Muscle of arm (tissue), 12 donors: ENCODE results near the gene IQGAP1. TPM values are rescaled to one million over a fixed set of nuclear protein-coding genes. Genes with fewer than 3 reads are reported as not detected.
"Not testable (repeated sequence)": the region's sequence is repeated elsewhere in the genome, so short reads cannot be mapped to it uniquely, and the experiment has no call there.

Source experiments
- DNase-seq: peaks from one replicate; pipeline ENCODE4 v3.0.0-alpha.2; 2013
- polyA plus RNA-seq, 12 donors: library from polyadenylated mRNA; unstranded; fragments of 120-200 nt; gene quantifications; one replicate each; pipeline ENCODE4 v1.2.1, GENCODE V29; 2013; ENCODE audit not compliant: insufficient read length in 12 of 12

Gene IQGAP1
- polyA plus RNA-seq, 12 donors: 66.2 to 209 (median 87.6) TPM

DNA sequence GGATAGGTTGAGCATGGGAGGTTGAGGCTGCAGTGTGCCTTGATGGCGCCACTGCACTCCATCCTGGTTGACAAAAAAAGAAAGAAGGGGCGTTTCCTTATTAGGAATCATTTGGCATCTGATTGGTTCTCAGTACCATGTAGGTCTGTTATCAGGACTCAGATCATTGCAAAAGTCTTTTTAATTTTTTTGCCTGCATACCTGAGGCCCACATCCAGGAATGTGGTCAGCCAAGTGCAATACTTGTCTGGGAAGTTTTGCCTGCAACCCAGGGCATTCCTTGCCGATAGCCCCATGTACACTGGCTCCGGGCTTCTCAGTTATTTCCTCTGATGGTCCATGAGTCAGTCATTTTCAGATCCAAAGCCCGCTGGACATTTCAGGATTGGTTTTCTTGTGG lies 91.6 kb downstream of the IQGAP1 start:
- no peak for DNase-seq

DNA sequence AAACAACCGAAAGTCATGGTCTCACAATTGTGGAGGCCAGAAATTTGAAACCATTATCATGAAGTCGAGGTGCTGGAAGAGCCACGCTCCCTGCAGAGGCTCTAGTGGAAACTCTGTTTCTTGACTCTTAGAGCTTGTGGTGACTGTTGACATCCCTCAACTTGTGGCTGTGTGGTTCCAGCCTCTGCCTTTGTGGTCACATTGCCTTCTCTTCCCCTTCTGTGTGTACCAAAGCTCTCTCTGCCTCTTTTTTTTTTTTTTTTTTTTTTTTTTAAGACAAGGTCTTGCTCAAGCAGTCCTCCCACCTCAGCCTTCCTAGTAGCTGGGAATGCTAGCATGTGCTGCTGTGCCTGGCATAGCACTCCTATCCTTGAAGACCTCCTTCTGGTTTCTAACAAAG lies 93.0 kb downstream of the IQGAP1 start:
- no peak for DNase-seq

DNA sequence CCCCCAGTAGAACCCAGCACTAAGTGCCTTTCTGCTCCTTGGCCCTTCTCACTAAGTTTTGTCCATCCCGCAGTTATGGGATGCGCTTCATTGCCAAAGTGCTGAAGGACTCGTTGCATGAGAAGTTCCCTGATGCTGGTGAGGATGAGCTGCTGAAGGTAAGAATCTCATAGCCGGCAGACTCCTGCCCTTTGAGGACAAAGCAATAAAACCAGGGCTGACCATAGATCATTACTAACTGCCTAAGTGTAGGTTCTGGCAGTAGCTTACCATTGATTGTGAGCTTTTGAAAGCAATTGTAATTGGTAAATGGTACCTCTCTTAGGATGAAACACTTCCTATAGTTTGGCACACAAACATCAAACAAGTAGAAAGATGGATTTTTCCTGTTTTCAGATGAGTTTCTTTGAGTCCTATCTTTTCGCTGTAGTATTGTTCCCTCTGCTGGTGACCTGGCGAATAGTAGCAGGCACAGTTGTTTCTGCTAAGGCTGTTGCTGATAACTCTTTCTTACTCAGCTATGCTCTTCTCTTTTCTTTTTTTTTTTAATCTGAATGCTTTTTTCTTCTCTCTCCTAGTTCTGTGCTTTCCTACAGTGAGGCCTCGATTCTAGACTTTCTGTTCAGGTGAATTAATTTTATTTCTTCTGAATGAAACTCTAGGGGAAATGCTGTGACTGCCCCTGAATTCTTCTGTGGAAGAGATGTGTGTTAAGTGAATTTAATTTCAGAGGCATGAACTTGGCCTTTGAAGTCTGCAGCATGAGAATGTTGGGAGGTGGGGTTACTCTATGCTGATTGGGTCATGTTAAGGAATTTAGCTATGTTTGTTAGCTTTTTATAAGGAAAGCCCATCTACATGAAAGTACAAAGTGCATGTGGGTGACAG lies 94.3 kb downstream of the IQGAP1 start:
- DNase-seq: peak; percentile 51

DNA sequence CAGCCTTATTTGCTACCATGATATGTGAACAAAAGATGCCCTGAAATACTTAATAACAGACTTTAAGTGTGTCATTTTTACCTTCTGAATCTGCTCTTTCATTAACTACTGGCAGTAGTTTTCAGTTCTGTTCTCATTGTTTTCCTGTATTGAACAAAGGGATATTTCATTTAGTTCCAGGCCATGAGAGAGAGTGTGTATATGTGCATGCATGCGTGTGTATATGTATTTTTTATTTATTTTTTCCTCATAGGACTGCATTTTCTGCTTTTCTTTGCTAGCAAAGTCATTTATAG lies 94.9 kb downstream of the IQGAP1 start:
- no peak for DNase-seq

DNA sequence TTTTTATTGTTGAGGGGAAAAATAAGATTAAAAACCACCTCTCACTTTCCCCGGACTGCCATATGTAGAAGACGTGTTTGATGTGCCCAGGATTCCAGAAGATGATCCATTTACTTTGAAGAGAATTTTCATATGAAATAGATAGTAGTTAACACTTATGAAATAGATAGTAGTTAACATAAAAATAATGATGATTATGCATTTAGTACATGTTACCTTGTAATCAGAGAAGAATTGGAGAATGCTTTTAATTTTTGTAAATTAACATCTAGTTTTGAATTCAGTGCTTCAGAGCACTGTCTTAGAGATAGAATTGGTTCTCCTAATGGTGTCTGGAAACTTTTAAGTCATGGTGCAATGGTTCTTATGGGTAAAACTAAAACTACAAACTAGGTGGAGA lies 95.6 kb downstream of the IQGAP1 start:
- no peak for DNase-seq

DNA sequence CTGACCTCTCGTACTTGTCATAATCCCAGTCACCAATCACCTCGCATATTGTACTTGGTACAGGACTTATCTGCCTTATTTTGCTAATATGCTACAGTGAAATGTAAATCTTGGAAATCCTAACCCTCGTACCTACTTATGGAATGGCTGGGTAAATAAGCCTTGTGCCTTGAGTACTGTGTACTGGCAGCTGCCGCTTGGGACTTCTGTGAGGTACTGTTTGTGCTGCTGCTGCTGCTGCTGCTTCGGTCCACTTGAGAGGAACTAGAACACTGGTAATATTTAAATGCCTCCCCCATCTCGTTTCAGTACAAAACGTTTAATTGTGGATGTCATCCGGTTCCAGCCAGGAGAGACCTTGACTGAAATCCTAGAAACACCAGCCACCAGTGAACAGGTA lies 99.1 kb downstream of the IQGAP1 start:
- DNase-seq: no peak

DNA sequence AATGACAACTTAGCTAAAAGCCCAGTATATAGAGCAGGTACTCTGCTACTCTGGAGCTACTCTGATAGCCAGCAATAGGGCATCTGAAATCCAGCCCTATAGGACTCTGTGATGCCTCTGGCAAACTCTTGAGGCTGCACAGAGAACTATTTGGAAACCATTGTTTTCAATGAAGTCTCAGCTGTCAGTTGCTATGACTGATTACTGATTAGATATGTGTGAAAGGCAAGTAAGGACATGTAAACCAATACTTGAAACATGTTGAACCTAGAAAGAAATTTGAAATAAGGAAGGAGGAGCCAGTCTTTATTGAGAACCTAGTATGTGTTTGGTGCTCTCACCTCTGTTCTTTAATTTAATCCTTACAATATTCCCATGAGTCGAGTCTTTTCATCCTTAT lies 101.5 kb downstream of the IQGAP1 start:
- no peak for DNase-seq

DNA sequence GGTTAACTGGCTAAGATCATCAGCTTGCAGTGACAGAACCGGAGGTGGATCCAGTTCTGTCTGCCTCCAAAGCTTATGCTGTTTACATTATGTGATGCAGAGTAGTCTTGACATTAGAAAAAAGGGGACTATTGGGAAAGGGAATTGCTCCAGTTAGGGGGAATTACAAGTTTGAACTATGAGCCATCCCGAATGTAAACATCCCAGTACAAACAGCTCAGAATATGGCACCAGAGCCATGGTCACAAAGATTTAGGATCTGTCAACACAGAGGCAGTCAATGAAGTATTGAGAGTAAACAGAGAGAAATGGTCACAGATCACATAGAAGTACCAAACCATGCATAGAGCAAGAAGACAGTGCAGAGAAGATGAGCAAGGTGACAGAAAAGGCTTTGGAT lies 101.9 kb downstream of the IQGAP1 start:
- DNase-seq: no peak

DNA sequence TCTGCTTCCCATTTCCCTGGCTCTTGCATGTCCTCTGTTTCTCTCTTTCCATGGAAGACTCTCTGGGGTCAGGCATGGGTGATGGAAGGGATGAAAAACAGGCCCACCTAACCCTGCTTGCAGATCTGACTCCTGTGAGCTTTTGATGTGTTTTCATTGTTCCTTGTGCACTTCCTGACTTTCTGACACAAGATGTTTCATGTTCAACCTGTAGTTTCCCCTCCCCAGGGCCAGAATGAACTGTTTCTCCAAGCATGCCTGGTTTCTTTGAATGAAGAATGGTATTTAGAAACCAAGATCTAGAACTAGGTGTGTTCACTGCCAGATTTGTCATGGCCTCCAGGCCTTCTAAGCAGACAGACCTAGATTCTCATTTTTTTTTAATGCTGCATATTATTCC lies 105.6 kb downstream of the IQGAP1 start:
- DNase-seq: no peak

DNA sequence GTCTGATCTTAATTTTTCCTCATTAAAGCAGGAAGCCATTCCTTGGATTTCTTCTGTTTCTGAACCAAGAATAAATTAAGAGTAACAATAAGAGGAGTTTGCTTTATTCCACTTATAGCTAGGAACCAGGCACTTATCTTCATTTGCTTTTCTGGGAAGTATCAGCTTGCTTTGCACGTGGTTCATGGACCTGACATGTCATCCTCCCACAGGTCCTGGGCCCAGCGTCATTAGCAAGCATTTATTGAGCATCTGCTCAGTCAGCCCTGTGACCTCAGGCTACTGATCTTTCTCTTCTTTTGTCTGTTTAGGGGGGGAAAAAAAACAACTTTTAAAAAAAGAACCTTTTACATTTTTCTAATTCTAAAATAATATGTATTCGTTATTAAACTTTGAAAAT lies 107.0 kb downstream of the IQGAP1 start:
- DNase-seq: no peak

DNA sequence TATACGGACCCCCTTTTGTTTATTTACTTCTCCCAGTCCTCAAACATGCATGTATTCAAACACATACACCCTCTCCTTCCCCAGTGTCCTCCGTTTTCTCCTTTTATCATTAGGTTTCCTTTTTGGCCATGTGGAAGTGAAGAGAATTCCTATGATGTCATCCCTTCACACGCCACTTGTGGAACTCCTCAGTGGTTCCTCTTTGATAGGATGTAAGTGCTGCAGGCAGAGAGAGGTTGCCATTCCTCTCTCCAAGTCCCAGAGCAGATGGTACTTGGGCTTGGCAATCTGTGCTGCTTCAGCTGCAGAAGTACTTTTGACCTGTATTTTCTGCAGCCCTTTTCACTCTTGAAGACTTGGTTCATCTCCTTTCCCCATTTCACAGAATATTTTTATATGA lies 108.7 kb downstream of the IQGAP1 start:
- no peak for DNase-seq

DNA sequence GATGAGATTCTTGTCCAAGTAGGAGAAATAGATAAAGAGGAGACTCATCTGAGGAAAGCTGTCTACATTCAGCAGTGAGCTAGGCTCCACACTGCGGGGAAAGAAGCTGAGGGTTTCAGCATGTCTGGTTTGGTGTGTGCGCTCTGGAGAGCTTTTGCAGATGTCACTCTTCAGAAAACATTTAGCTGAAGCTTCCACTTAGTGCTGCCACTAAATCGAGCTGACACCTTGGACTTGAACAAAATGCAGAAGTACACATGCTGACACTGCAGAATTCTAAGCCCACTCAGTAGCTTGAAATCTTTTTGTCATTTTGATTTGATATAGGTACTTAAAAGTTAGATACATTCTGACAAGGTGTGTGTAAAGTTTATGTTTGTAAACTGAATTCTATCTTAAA lies 109.3 kb downstream of the IQGAP1 start:
- no peak for DNase-seq

DNA sequence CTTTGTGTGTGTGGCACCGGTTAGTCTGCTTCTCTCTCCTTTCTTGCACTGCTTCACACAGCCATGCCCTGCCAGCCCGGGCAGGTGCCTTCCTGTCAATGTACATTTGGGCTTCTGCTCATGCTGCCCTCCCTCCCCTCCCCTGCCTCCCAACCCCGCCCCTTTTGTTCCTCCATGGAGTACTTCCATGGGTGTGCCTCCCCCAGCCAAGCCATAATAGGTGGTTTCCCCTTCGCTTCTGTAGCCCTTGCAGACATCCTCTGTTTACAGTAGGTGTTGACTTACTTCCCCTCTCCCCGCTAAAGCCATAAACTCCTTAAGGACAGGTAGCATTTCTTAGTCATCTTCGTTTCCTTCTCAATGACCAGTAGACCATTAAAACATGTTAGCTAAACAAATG lies 109.9 kb downstream of the IQGAP1 start:
- DNase-seq: no peak

DNA sequence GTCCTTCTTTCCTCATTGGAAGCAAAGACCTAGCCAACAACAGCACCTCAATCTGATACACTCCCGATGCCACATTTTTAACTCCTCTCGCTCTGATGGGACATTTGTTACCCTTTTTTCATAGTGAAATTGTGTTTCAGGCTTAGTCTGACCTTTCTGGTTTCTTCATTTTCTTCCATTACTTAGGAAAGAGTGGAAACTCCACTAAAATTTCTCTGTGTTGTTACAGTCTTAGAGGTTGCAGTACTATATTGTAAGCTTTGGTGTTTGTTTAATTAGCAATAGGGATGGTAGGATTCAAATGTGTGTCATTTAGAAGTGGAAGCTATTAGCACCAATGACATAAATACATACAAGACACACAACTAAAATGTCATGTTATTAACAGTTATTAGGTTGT lies 112.1 kb downstream of the IQGAP1 start:
- DNase-seq: no peak

DNA sequence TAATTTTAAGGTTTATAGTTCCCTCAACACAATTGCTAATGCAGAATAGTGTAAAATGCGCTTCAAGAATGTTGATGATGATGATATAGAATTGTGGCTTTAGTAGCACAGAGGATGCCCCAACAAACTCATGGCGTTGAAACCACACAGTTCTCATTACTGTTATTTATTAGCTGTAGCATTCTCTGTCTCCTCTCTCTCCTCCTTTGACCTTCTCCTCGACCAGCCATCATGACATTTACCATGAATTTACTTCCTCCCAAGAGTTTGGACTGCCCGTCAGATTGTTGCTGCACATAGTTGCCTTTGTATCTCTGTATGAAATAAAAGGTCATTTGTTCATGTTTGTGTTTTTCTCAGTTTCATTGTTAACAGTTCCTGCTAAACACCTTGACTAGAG lies 113.9 kb downstream of the IQGAP1 start:
- no peak for DNase-seq

DNA sequence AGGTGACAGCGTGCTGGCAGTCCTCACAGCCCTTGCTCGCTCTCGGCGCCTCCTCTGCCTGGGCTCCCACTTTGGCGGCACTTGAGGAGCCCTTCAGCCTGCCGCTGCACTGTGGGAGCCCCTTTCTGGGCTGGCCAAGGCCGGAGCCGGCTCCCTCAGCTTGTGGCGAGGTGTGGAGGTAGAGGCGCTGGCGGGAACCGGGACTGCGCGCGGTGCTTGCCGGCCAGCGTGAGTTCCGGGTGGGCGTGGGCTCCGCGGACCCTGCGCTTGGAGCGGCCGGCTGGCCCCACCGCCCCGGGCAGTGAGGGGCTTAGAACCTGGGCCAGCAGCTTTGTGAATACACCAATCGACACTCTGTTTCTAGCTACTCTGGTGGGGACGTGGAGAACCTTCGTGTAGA lies 122.7 kb downstream of the IQGAP1 start:
- not testable (repeated sequence) for DNase-seq

DNA sequence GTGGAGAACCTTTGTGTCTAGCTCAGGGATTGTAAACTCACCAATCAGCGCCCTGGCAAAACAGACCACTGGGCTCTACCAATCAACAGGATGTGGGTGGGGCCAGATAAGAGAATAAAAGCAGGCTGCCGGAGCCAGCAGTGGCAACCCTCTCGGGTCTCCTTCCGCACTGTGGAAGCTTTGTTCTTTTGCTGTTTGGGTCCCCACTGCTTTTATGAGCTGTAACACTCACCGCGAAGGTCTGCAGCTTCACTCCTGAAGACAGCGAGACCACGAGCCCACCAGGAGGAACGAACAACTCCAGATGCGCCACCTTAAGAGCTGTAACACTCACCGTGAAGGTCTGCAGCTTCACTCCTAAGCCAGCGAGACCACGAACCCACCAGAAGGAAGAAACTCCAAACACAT lies 123.2 kb downstream of the IQGAP1 start:
- DNase-seq: not testable (repeated sequence)

DNA sequence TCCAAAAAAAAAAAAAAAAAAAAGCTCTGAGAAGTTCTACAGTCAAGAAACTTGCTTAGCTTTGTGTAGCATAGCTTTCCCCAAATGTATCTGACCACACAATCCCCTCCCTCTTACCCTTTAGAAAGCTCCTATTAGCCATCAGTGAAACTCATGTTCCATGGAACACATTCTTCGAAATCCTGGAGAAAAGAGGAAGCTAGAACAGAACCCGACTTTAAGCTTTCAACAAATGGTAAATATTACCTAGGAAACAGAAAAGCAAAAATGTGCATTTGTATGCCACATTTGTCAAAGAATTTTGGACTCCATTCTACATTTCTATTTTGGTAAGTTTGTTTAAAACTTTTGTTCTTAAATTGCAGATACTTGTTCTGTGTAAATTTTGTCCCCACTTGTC lies 124.2 kb downstream of the IQGAP1 start:
- no peak for DNase-seq

DNA sequence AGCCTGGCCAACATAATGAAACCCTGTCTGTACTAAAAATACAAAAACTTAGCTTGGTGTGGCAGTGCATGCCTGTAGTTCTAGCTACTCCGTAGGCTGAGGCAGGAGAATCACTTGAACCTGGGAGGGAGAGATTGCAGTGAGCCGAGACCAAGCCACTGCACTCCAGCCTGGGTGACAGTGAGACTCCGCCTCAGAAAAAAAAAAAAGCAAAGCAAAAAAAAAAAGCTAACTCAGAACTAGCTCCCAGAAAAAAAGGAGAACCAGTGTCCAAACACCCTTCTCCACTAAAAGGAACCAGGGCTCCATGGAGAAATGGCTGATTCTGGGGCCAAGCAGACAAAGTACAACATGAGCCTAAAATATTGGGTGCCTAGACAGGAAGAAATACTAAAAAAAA lies 124.9 kb downstream of the IQGAP1 start:
- no peak for DNase-seq

DNA sequence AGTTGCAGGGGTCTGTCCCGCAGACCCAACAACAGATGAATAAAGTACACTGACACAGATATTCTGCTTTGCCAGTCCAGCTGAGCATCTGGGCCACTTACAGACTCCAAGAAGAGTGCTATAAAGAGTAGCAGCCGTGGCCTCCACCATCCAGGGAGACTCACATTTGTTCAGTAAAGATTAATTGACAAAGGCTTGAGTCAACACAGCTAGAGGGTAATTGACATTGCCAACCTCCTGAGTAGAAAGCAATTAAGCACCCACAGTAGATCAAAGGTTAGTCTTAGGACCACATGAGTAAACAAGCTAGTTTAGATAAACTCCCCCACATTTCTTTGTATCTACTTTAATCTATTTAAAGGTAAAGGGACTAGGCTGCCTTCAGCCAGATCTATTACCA lies 125.4 kb downstream of the IQGAP1 start:
- no peak for DNase-seq

DNA sequence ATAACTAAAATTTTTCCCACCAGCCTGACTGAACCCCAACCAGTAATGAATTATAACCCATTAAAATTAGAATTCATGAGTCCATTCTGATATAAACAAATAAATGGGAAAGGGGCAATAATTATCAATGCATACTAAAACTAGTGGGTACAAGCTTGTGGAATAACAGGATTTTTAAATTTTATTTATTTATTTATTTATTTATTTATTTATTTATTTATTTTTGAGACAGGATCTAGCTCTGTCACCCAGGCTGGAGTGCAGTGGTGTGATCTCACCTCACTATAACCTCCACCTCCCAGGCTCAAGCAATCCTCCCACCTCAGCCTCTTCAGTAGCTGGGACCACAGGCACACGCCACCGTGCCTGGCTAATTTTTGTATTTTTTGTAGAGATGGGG lies 125.9 kb downstream of the IQGAP1 start:
- DNase-seq: not testable (repeated sequence)

DNA sequence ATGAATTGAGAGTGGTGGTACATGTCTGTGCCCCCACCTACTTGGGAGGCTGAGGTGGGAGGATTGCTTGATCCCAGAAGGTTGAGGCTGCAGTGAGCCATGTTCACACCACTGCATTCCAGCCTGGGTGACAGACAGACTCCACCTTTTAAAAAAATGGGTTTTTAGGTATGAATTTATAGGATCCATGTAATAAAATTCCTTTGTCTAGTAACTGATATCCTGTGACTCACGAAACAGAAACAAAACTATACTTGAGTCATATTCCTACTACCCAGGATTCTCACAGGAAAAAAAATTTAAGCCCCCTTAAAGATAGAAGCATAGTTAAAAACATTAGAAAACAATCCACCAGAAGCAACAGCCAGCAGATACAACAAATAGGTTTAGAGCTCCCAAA lies 131.6 kb downstream of the IQGAP1 start:
- DNase-seq: no peak

DNA sequence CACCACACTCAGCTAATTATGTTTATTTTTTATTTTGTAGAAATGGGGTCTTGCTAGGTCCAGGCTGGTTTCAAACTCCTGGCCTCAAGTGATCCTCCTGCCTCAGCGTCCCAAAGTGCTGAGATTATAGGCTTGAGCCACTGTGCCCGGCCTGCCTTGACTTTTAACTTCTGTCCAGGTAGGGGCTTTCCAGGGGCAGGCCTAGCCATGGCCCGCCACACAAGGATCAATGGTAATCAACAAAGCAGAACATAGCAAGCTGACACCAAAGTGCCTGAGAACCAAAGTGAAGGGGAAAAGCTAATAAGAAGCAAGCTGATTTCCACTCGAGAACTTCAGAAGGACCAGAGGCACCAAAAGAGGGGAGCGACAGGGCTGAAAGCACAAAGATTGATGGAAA lies 132.3 kb downstream of the IQGAP1 start:
- DNase-seq: no peak

DNA sequence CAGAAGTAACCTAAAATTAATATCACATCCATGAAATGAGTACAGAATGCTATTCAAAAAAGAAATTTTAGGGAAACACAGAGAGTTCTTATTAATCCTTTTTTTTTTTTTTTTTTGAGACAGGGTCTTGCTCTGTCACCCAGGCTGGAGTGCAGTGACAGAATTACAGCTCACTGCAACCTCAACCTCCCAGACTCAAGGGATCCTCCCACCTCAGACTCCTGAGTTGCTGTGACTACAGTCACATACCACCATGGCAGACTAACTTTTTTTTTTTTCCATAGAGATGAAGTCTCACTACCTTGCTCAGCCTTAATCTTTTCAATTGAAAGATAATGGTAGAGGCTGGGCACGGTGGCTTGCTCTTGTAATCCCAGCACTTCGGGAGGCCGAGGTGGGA lies 135.3 kb downstream of the IQGAP1 start:
- DNase-seq: no peak
